IMR-90 (cell line): ENCODE measurements around the gene LMO1. TPM values are rescaled to one million over a fixed set of nuclear protein-coding genes. Genes with fewer than 3 reads are reported as not detected.

Experiments
- ATAC-seq: fragments of 200-7000 bp; cut with Tn5 transposase; 2 replicates; pipeline ENCODE4 v1.9.1; 2020; ENCODE audit warnings: low read depth, mild to moderate bottlenecking, moderate library complexity
- BruUV-seq: library from RNA; stranded (reverse); fragments of 400-500 nt; replicated peaks from 2 replicates; lab custom pipeline; 2021; lab: Mats Ljungman, UMichigan
- CTCF ChIA-PET: fragments of 300-600 bp; formaldehyde crosslinking; extraction: SDS; loops from one replicate; lab custom pipeline; 2021; ENCODE audit warnings: antibody characterized with exemption; lab: Yijun Ruan, JAX
- POLR2A ChIA-PET: fragments of 300-600 bp; sonication (Branson Sonifier 250); formaldehyde crosslinking; loops from one replicate; lab custom pipeline; 2022; ENCODE audit warnings: antibody characterized with exemption; ENCODE audit not compliant: unreplicated experiment; lab: Charles Lee
- DNase-seq: peaks from one replicate; pipeline ENCODE4 v3.0.0; 2013
- H2AFZ ChIP-seq: replicated peaks from 2 replicates; pipeline ENCODE3; 2013; ENCODE audit warnings: low read length, mild to moderate bottlenecking; ENCODE audit not compliant: poor library complexity
- H2AK5ac ChIP-seq: 2 replicates; pipeline ENCODE4 v1.6.1; 2013; ENCODE audit warnings: low read depth, low read length, inconsistent platforms
- H2AK9ac ChIP-seq: replicated peaks from 2 replicates; pipeline ENCODE3; 2013; ENCODE audit warnings: mild to moderate bottlenecking, low read depth, low read length, moderate library complexity; ENCODE audit not compliant: poor library complexity
- H2BK120ac ChIP-seq: 2 replicates; pipeline ENCODE4 v1.6.1; 2013; ENCODE audit warnings: low read depth, low read length, inconsistent platforms
- H2BK15ac ChIP-seq: 3 replicates; pipeline ENCODE4 v1.6.1; 2013; ENCODE audit warnings: low read depth, low read length, inconsistent platforms
- H2BK20ac ChIP-seq: 2 replicates; pipeline ENCODE4 v1.6.1; 2013; ENCODE audit warnings: low read depth, mild to moderate bottlenecking, inconsistent platforms, low read length, moderate library complexity
- H2BK5ac ChIP-seq: 2 replicates; pipeline ENCODE4 v1.6.1; 2013; ENCODE audit warnings: mild to moderate bottlenecking, low read depth, low read length, inconsistent platforms; ENCODE audit not compliant: poor library complexity, severe bottlenecking
- H3K14ac ChIP-seq: replicated peaks from 2 replicates; pipeline ENCODE4 v1.6.1; 2013; ENCODE audit warnings: low read depth, low read length, inconsistent platforms
- H3K18ac ChIP-seq: 2 replicates; pipeline ENCODE4 v1.6.1; 2013; ENCODE audit warnings: low read depth, low read length, control low read depth
- H3K23ac ChIP-seq: 2 replicates; pipeline ENCODE4 v1.6.1; 2013; ENCODE audit warnings: low read depth, low read length, inconsistent platforms
- H3K27ac ChIP-seq: 2 replicates; pipeline ENCODE4 v1.5.1; 2013; ENCODE audit warnings: mild to moderate bottlenecking, control low read depth, low read length; ENCODE audit not compliant: insufficient read depth
- H3K27me3 ChIP-seq: 2 replicates; pipeline ENCODE4 v1.6.1; 2013; ENCODE audit warnings: low read length; ENCODE audit not compliant: control insufficient read depth, insufficient read depth
- H3K36me3 ChIP-seq: 2 replicates; pipeline ENCODE4 v1.6.1; 2013; ENCODE audit warnings: low read length, mixed read lengths; ENCODE audit not compliant: control insufficient read depth, insufficient read depth
- H3K4ac ChIP-seq: 2 replicates; pipeline ENCODE4 v1.6.1; 2013; ENCODE audit warnings: low read depth, low read length, inconsistent platforms
- H3K4me1 ChIP-seq: 2 replicates; pipeline ENCODE4 v1.6.1; 2013; ENCODE audit warnings: low read length, mixed read lengths; ENCODE audit not compliant: control insufficient read depth, insufficient read depth
- H3K4me2 ChIP-seq: 2 replicates; pipeline ENCODE4 v1.6.1; 2013; ENCODE audit warnings: low read depth, mild to moderate bottlenecking, control low read depth, low read length, moderate library complexity
- H3K4me3 ChIP-seq: 2 replicates; pipeline ENCODE4 v1.5.1; 2013; ENCODE audit warnings: low read depth, mild to moderate bottlenecking, control low read depth, low read length, moderate library complexity; ENCODE audit not compliant: insufficient read depth
- H3K56ac ChIP-seq: 2 replicates; pipeline ENCODE4 v1.6.1; 2013; ENCODE audit warnings: low read length, inconsistent platforms; ENCODE audit not compliant: insufficient read depth; ENCODE audit errors: extremely low read depth
- H3K79me1 ChIP-seq, 2 experiments: 2 replicates each; pipeline ENCODE4 v1.6.1; 2013; ENCODE audit warnings: low read length in 2 of 2, inconsistent platforms in 1 of 2, low read depth in 1 of 2
- H3K9ac ChIP-seq: 2 replicates; pipeline ENCODE4 v1.6.1; 2013; ENCODE audit warnings: low read depth, low read length, control low read depth
- H3K9me1 ChIP-seq: 2 replicates; pipeline ENCODE4 v1.6.1; 2013; ENCODE audit warnings: low read length, inconsistent platforms; ENCODE audit not compliant: insufficient read depth
- H3K9me3 ChIP-seq: 2 replicates; pipeline ENCODE4 v1.6.1; 2013; ENCODE audit warnings: low read length; ENCODE audit not compliant: control insufficient read depth, insufficient read depth
- H4K20me1 ChIP-seq: 2 replicates; pipeline ENCODE4 v1.6.1; 2013; ENCODE audit warnings: low read length, inconsistent platforms; ENCODE audit not compliant: insufficient read depth
- H4K5ac ChIP-seq: 2 replicates; pipeline ENCODE4 v1.6.1; 2013; ENCODE audit warnings: mild to moderate bottlenecking, low read depth, low read length, control low read depth
- H4K8ac ChIP-seq, 2 experiments: 2 replicates each; pipeline ENCODE4 v1.6.1; 2013; ENCODE audit warnings: low read depth in 2 of 2, low read length in 2 of 2, control low read depth in 1 of 2, inconsistent platforms in 1 of 2
- H4K91ac ChIP-seq: 2 replicates; pipeline ENCODE4 v1.6.1; 2013; ENCODE audit warnings: low read depth, low read length, inconsistent platforms; ENCODE audit not compliant: insufficient read depth
- BHLHE40 ChIP-seq: fragments of 150-350 bp; IDR thresholded peaks from 2 replicates; pipeline ENCODE4 v1.6.1; 2016; ENCODE audit warnings: mild to moderate bottlenecking, low read depth, low read length
- CEBPB ChIP-seq: IDR thresholded peaks from 2 replicates; pipeline ENCODE4 v1.6.1; 2012; ENCODE audit warnings: low read depth, low read length, improper control_type of control experiment
- CHD1 ChIP-seq: IDR thresholded peaks from 2 replicates; pipeline ENCODE4 v1.6.1; 2012; ENCODE audit warnings: low read depth, low read length, improper control_type of control experiment
- CTCF ChIP-seq: conservative IDR thresholded peaks from 2 replicates; pipeline ENCODE4 v1.5.1; 2012; ENCODE audit warnings: mild to moderate bottlenecking, low read depth, low read length, improper control_type of control experiment
- ELK1 ChIP-seq: fragments of 150-350 bp; IDR thresholded peaks from 2 replicates; pipeline ENCODE4 v1.6.1; 2016; ENCODE audit warnings: low read depth, mild to moderate bottlenecking, low read length, moderate library complexity, borderline replicate concordance
- FOS ChIP-seq: fragments of 150-350 bp; IDR thresholded peaks from 2 replicates; pipeline ENCODE4 v1.6.1; 2016; ENCODE audit warnings: low read depth, low read length
- MAZ ChIP-seq: IDR thresholded peaks from 2 replicates; pipeline ENCODE4 v1.6.1; 2012; ENCODE audit warnings: low read depth, mild to moderate bottlenecking, low read length, improper control_type of control experiment, moderate library complexity, borderline replicate concordance
- MXI1 ChIP-seq: IDR thresholded peaks from 2 replicates; pipeline ENCODE4 v1.6.1; 2012; ENCODE audit warnings: low read depth, mild to moderate bottlenecking, low read length, moderate library complexity, borderline replicate concordance
- NFE2L2 ChIP-seq: fragments of 150-350 bp; IDR thresholded peaks from 2 replicates; pipeline ENCODE4 v1.6.1; 2016; ENCODE audit warnings: low read depth, mild to moderate bottlenecking, low read length
- POLR2A ChIP-seq: IDR thresholded peaks from 2 replicates; pipeline ENCODE4 v1.6.1; 2012; ENCODE audit warnings: mild to moderate bottlenecking, low read depth, low read length
- RAD21 ChIP-seq: IDR thresholded peaks from 2 replicates; pipeline ENCODE4 v1.6.1; 2012; ENCODE audit warnings: low read length, improper control_type of control experiment
- RCOR1 ChIP-seq: IDR thresholded peaks from 2 replicates; pipeline ENCODE4 v1.6.1; 2012; ENCODE audit warnings: mild to moderate bottlenecking, low read length, improper control_type of control experiment; ENCODE audit not compliant: insufficient replicate concordance
- RFX5 ChIP-seq: IDR thresholded peaks from 2 replicates; pipeline ENCODE4 v1.8.0; 2012; ENCODE audit warnings: low read depth, mild to moderate bottlenecking, low read length, moderate library complexity
- USF2 ChIP-seq: fragments of 150-350 bp; IDR thresholded peaks from 2 replicates; pipeline ENCODE4 v1.6.1; 2017; ENCODE audit warnings: mild to moderate bottlenecking, antibody characterized with exemption, low read length, low read depth
- WGBS, 2 experiments: methylation state at CpG; one replicate each; pipeline versions ENCODE4 v1.1.5 to v1.1.7; 2013; ENCODE audit warnings: missing lambda C conversion rate in 2 of 2; ENCODE audit not compliant: insufficient read length in 1 of 2; ENCODE audit errors: extremely low coverage in 2 of 2; 5-methylcytosine and 5-hydroxymethylcytosine counted together
- dilution Hi-C: fragments of 300-500 bp; cut with HindIII; formaldehyde crosslinking; loops from one replicate; pipeline ENCODE4 v1.14.3; 2018; ENCODE audit warnings: low sequenced_read_pairs; ENCODE audit not compliant: unreplicated experiment
- in situ Hi-C: fragments of 300-500 bp; cut with MboI; formaldehyde crosslinking; loops from 3 replicates; pipeline ENCODE4 v1.14.3; 2019; ENCODE audit warnings: low sequenced_read_pairs, inconsistent platforms, mixed read lengths
- intact Hi-C: fragments of 100-400 bp; cut with micrococcal nuclease; formaldehyde crosslinking; loops from 2 replicates; pipeline ENCODE4 v1.10.0; 2022
- polyA plus RNA-seq, 3 experiments: library from polyadenylated mRNA; depleted of rRNA; stranded (reverse); fragments of >200 nt; gene quantifications; 2 replicates each; pipeline ENCODE4 v1.2.3, GENCODE V29; 2012; ENCODE audit warnings: low replicate concordance in 1 of 3
- total RNA-seq: library from RNA; depleted of rRNA; stranded (reverse); fragments of >200 nt; gene quantifications from 2 replicates; pipeline ENCODE4 v1.2.3, GENCODE V29; 2012

LMO1 gene
- total and polyA plus RNA-seq, 2 of the 4 experiments (the other 2 are of a cell fraction) = not detected

GRCh38 chr11:8250981-8251615 is 12.6 kb downstream of the LMO1 start:
- TF ChIP-seq MXI1 (no peak), RCOR1 (no peak), RFX5 (no peak), CEBPB (no peak), MAZ (no peak), RAD21 (no peak), POLR2A (no peak), NFE2L2 (no peak), BHLHE40 (no peak), CHD1 (no peak), USF2 (no peak), ELK1 (no peak), FOS (no peak), CTCF (no peak)
- Histone ChIP-seq H3K4me2 (no peak overlapping the region), H4K20me1 (no peaks in the 10 kb centered on the region), H3K4me1 (no peaks in the 10 kb centered on the region), H2AK5ac (no peak overlapping the region), H3K27ac (no peak overlapping the region), H3K79me1 (no peaks in the 10 kb centered on the region), H3K36me3 (no peaks in the 10 kb centered on the region), H3K27me3 (peaks cover 36% of the 10 kb centered on the region), H3K9ac (no peak overlapping the region), H2AK9ac (no peak overlapping the region), H3K9me3 (no peaks in the 10 kb centered on the region), H2AFZ (no peak overlapping the region), H4K8ac (no peak overlapping the region), H3K56ac (no peak overlapping the region), H2BK20ac (no peak overlapping the region), H4K91ac (no peak overlapping the region), H2BK120ac (no peak overlapping the region), H3K18ac (no peak overlapping the region), H3K9me1 (no peaks in the 10 kb centered on the region), H2BK15ac (no peak overlapping the region), H4K5ac (no peak overlapping the region), H3K4me3 (no peak overlapping the region), H3K4ac (no peak overlapping the region), H3K23ac (no peak overlapping the region), H3K14ac (no peak overlapping the region), H2BK5ac (no peak overlapping the region)
- in situ Hi-C loops (no loop called here), dilution Hi-C loops (no loop called here), intact Hi-C loops (no loop called here)
- BruUV-seq = no TSS peak
- ATAC-seq (no peak), DNase-seq (no peak)
- ChIA-PET CTCF (no interaction called here), POLR2A (no interaction called here)
- WGBS, 2 experiments = 100% methylated on average over 1 of the region's 11 CpGs; no CpG with 5 or more reads in 1 of the 2 experiments
